GM18511 (cell line): ENCODE data around the gene RBFOX1.

Experiments used
- ATAC-seq: cut with Tn5 transposase; IDR thresholded peaks from one replicate; pipeline ENCODE4 v1.9.1; 2021; ENCODE audit warnings: mild to moderate bottlenecking, moderate library complexity; ENCODE audit not compliant: unreplicated experiment

Gene RBFOX1

DNA sequence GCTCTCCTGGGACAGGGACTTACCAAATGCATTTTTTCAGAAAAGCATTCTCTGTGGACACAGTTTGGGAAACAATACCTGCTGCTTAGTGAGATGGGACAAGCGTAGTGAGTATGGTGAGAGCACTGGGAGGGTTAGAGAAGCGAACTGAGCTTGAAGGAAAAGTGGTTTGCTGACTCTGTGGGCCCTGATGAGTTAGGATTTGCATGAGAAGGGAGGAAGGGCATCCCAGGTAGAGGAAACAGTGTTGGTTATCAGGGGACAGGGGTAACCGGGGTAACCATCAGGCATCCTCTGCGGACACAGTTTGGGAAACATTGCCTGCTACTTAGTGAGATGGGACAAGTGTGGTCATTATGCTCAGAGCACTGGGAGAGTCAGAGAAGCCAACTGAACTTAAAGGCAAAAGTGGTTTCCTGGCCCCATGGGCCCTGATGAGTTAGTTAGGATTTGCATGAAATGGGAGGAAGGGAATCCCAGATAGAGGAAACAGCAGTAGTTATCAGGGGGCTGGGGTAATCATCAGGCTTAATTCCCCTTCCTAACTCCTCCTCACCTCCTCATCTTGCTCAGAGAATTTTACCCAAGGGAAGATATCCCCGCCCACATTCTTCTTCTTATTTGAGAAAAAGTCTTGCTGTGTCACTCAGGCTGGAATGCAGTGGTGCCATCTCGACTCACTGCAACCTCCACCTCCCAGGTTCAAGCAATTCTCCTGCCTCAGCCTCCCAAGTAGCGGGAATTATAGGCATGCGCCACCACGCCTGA, 319.3 kb downstream of the RBFOX1 start:
- no peak for ATAC-seq

DNA sequence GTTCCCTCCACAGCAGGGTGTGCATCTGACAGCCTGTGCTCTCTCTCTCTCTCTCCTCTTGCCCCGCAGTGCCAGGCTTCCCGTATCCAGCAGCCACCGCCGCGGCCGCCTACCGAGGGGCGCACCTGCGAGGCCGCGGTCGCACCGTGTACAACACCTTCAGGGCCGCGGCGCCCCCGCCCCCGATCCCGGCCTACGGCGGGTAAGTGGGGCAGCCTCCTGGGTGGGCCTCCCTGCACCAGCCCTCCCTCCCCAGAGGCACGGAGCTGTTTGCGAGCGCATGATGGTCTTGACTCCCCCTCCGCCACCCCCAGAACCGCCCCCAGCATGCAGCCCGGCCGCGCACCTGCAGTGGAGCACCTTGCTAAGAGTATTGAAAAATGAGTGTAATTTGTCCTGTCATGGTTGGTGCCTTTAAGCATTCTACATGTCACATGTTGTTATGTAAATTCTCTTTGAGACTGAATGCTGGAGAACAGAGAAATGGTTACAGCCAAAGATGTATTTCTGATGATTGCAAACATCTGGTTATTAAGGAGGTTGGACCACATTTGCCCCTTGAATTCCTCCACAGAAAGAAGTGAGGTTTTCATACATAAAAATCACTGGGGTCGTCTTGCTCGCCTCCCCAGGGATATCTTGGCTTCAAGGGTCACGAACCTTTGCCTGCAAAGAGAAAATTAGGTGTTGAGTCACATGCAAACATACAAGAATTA, 321.3 kb downstream of the RBFOX1 start:
- no peak for ATAC-seq

DNA sequence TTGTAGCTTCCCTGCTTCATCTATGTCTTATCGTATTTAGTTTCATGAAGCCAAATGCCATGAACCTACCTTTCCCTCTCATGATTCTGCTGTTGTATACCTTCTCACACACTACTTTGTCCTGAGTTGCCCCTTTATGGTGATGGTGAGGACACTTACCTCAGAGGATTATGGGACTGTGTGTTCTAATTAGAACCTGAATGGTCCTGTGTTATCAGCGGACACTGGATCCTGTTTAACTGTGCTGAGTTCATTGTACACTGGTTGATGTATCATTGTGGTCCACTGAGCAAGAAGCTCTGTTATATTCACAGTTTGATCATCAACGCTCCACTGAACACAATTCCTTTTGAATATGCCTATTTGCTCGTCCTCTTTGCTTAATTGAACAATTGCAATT, 343.0 kb downstream of the RBFOX1 start:
- ATAC-seq: no peak

DNA sequence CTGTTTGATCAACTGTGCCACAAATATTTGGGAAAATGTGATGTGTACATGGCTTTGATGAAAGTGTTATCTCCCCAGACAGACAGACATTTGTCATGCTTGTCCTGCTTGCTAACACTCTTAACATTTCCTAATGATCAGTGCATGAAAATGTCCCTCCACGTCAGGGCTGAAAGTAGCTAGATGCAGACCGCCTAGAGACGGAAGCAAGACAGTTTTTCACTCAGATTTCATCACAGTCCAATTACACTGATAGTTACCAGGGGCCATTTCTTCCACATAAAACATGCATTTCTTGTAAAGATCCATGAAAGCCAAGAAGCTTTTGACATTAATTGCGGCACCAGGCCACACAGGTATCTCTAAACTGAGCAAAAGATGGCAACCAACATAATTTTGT, 347.7 kb downstream of the RBFOX1 start:
- no peak for ATAC-seq

DNA sequence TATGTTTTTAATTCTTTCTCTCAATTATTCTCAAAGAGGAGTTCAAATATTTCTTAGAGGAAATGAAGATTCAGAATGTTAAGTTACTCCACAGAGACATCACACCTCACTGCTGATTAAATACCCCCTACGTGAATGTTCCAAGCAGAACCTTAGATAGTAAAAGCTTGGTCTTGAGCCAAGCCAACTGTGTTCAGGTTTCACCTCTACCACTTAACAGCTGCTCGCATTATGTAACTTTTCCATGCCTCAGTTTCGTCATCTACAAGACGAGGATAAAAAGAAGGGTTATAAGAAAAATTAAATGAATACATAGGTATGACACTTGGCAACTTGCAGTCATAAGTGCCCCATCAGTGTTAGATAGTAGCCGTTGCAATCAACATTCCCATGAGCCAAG, 356.2 kb downstream of the RBFOX1 start:
- no peak for ATAC-seq

DNA sequence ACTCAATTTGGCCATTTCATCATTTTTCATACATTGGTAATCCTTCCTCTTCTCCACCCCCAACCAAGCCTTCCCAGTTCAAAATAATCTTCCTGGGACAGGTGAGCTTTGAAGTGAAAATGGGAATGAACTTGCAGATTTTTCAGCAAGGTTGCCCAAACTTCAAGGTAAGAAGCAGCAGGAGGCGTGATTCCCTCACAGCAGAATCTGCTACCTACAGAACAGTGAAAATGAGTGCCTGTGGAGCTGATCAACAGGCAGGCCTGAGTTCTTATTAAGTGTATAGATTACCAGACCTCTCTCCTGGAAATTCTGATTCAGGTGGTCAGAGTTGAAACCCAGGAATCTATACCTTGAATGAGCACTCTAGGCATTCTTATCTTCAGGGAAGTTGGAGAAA, 356.6 kb downstream of the RBFOX1 start:
- no peak for ATAC-seq

DNA sequence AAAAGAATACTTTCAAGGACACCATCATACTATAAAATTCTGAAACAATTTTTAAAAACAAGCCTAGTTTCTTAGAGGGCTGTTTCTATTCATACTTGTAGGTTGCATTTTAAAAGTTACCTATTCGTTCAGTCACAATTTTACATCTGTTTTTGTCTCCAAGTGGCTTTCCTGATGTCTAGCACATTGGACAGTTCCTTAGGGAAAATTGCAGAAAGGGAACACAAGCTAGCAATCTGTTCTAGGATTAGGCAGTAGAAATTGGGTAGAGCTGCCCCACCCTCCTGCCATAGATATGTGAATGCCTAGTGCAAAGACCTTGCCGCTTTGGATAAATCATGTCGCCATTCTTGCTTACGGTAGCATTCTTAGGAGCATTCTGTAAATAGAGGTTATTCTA, 358.9 kb downstream of the RBFOX1 start:
- ATAC-seq: no peak

DNA sequence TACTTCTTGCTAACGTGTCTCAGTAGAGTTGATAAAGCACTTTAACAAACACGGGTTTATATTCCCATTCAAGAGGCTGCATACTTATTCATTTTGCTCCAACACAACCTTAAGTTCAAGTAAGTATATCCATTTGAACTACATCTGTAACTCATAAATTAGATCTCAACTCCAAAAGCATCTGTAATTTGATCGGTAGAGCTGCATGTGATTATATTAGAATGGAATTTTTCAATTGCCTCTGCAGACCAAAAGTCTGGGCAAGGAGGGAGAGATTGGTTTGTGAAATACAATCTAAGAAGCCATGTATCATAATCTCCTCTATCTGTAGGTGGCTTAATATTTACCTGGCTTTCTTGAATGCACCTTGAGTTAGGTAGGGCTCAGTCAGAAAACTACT, 371.0 kb downstream of the RBFOX1 start:
- no peak for ATAC-seq

DNA sequence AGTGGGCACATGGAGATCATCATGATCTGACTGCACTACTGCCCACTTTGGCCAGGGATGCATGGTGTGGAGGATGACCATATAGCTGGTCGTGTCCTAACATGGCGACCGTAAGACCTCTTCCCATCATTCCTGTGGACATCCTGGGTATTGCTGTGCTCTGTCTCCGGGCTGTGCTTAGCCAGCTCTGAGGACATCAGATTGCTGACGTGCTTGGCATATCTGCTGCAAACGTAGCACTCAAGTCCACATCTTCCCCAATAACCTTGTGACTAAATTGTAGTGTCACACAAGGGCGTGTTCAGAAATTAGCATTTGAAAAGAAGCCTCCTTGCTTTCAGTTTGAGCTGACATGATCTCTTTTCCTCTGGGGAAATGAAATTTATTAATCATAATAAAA, 373.2 kb downstream of the RBFOX1 start:
- ATAC-seq: no peak

DNA sequence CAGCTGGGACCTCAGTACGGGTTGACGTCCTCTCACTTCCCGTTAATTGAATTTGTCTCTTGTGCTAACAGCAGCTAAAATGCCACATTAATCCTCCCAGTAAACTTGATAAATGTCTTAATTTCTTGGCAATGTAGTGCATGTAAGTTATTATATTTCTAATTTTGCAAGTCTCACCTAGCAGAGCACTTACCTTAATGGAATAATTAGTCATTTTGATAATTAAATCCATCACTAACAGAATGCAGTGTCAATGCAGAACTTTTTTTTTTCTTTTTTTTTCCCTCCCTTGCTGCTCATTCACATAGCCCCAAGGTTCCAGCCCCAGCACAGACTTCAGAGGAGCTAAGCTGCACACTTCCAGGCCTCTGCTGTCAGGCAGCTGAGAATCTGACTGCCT, 376.5 kb downstream of the RBFOX1 start:
- ATAC-seq: no peak

DNA sequence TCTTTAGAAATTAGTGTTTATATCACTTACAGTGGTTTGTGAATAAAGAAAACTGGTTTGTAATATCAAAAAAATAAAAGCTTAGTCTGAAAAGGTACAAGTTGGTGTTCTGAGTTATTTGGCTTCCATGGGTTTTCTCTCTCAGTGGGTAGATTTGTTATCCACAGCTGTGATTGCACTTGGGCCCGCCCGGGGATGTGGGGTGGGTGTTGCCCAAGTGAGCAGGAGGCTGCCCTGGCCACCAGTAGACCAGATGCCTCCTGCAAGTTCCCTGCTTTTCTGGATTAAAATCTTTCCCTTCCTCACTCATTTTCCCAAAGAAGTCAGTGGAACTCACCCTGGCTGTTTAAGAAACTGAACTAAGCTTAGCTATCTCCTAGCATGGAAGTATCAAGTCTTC, 380.6 kb downstream of the RBFOX1 start:
- ATAC-seq: no peak

DNA sequence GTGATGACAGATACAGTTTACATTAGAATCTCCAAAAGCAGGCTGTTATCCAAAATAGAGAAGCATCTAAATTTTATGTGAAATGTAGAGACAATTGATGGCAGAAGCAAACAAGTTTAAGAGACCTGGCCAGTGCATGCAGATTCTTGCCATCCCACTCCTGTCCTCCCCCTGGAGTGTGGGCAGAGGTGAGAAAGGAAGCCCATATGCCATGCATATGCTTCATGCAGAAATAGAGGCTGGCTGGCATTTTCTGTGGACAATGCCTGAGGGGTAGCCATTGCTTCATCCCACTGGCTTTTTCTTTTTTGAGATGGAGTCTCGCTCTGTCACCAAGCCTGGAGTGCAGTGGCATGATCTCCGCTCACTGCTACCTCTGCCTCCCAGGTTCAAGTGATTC, 382.1 kb downstream of the RBFOX1 start:
- no peak for ATAC-seq

DNA sequence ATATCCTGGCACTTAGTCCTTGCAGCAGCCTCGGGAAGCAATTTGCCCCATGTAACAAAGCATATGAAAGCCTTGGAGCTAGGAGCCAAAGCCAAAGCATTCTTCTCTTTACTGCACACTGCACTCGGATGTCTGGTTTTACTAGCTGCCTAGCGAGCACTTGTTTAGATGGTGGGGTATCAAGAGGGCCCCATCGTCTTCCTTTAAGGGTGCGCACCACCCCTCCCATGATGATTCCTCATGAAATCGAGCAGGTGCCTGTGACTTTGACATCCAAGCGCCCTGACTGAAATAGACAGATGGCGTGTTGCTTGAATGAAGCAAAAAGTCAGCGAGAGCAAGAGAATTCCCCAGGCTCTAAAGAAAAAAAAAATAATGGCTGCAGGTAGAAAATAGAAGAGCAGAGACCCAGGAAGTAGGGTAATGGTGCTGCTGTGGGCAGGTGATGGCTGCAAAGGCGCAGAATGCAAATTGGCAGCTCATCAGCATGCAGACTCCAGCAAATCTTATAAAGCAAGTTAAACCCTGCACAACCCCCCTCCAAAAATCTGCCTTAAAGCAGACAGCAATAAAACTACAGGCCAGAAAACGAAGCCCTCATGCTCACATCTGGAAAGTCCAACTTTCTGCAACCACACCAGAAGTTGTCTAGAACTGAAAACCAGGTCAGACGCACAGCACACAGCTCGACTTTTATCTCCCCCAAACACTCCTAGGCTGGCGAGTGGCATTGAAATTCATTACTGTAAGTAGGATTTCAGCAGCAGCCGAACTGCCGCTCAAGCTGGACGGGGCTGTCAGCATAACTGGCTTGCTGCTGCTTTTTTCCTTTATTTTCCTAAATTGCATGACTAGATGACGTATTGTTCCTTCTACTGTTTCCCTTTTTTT, 384.3 kb downstream of the RBFOX1 start:
- ATAC-seq: no peak

DNA sequence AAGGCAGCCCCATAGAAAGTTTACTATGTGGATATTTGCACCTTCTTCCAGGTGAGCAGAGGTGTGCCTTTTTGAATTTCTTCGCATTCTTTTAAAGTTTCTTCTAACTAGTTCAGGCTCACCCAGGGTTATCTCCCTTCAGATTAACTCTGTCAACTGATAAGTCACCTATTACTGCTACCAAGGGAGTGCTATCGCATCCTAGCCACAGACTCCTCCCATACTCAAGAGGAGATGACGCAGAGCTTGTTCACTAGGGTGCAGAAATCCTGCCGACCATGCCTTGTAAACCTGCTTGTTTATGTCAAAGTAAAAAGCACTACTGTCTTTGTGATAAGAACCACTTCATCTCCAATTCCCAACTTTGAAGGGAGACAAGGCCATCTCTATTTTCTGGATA, 390.1 kb downstream of the RBFOX1 start:
- no peak for ATAC-seq

DNA sequence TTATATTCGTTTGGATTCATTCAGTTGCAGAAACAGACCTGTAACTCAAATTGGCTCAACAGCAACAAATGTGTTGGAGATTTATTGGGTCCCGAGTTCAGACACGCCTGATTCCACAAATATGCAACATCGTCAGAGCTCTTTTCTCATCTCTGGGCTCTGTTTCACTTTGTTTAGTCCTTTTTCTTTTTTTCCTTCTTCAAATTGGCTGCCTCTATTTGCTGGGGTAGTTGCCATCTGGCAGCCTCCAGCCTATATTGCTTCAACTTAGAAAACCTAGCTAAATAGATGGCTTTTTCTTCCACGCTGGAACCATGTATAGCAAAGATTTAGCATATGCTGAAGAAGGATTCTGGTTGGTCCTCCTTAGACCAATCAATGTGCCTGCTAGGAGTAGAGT, 398.5 kb downstream of the RBFOX1 start:
- ATAC-seq: no peak

DNA sequence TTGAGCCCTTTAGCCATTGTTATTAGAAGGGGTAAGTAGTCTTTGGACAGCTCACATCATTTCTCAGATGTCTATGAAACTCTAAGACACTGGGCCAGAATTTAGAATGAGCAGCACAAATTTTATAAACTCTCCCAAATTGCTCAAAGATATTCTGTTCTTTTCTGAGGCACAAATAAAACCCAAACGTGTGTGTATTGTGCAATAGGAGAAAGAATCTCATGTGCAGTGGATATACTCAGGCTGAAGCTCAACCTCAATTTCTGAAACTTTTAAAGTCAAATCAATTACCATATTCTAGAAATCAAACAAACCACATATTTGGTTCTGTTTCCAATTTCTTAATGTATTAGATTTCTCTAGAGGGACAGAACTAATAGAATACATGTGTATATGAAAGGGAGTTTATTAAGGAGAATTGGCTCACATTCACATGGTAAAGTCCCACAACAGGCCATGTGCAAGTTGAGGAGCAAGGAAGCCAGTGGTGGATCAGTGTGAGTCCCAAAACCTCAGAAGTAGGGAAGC, 403.6 kb downstream of the RBFOX1 start:
- ATAC-seq: no peak

DNA sequence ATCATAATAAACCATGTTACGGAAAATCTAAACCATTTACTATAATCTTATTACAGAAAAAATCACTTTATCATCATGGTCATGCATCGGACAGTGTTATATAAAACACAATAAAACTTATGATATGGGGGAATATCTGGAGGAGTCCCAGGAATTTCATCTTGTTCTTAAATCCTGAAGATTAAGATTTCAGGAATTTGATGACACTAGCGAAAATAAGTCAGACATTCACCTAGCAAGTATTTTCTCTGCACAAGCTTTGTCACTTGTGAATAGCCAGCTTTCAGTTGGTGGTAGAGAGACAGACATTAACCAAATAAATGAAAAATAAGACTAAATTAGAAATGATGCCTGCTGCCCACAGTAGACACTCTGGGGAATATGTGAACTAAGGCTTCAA, 410.0 kb downstream of the RBFOX1 start:
- ATAC-seq: no peak

DNA sequence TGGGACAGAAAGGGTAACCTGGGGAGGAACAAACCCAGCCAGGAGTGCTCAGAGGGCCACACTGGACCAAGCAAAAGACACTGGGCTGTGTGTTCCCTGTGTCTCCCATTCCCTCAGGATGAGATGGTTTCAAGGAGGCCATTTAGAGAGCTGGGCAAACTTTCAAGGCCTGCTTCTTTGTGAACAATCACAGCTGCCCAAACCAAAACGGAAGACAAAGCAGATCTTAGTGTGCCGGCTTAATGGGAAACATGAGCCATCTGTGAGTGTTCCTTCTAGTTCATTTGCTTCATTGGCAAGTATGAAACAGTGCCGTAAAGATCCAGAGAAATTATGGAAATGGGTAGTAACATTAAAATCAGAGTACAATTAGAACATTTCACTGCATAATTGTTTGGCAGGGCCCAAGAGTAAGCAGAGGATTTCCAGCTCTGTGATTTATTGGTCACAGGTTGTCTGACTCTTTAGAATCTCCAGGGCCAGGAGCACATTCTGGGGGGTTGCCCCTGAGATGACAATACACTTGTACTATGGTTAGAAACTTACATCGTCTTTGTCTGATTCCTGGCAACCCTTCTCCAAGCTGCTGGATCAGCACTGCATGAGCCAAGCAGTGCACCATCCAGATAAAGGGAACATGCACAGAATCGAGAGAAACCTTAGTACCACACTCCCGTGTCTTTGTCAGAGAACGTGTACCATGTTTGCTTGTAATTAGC, 412.1 kb downstream of the RBFOX1 start:
- no peak for ATAC-seq

DNA sequence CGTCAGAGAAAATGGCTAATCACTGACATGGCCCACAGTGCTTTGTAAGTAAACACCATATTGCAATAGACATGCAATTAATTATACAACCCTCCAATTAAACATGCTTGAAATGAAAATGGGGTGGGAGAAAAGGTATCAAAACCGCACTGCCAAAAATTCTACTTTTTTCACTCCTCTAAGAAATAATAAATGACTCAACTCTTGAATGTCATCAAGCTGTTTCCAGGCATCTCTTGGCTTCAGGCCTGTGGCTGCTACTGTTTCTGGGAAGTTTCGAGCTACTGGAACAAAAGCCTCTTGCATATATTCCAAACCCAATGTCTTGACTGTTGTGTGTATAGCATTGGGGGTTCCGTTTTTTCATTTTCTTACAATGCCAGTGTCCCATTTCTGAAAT, 412.6 kb downstream of the RBFOX1 start:
- ATAC-seq: no peak

DNA sequence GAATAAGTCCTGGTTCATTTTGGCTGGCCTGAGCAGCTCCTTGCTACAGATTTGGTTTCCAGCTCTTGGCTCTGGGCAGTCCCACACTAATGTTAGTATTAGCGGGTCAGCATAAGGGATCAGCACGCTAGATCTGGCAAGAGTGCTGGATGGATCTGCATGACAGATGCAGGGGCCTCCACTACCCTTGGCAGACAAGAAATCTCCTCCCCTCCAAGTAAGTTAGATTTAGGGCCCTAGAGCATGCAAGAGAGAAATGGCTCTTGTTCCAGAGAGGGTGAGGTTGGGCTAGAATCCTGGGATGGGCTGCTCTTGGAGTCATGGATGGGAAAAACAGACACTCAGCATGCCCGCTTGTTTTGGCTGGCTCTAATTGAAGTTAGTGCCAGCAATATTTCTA, 414.3 kb downstream of the RBFOX1 start:
- no peak for ATAC-seq

DNA sequence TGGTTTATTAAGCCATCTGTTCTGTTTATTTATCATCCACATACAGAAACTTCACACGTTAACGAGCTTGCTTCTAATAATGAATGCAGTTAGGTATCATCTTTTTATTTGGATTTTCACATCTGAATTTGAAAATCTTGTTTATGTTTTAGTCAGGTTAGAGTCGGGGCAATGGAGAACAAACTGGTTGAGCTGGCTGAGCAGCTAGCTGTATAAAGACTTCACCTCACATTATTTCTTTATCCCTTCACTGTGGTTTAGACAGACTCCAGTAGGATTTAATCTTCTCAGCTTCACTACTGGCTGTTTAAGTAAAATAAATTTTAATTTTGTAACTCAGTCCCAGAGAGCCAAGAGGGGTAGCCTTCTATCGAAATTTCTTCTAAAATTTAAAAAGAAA, 415.9 kb downstream of the RBFOX1 start:
- ATAC-seq: no peak
